NCI-H82 (cell line): ENCODE measurements around the gene TCTN1.
"Not testable (repeated sequence)": the region's sequence is repeated elsewhere in the genome, so short reads cannot be mapped to it uniquely, and the experiment has no call there.

ENCODE experiments used
- DNase-seq: peaks from one replicate; lab custom pipeline; 2025; lab: John Stamatoyannopoulos, UW

TCTN1 gene

DNA sequence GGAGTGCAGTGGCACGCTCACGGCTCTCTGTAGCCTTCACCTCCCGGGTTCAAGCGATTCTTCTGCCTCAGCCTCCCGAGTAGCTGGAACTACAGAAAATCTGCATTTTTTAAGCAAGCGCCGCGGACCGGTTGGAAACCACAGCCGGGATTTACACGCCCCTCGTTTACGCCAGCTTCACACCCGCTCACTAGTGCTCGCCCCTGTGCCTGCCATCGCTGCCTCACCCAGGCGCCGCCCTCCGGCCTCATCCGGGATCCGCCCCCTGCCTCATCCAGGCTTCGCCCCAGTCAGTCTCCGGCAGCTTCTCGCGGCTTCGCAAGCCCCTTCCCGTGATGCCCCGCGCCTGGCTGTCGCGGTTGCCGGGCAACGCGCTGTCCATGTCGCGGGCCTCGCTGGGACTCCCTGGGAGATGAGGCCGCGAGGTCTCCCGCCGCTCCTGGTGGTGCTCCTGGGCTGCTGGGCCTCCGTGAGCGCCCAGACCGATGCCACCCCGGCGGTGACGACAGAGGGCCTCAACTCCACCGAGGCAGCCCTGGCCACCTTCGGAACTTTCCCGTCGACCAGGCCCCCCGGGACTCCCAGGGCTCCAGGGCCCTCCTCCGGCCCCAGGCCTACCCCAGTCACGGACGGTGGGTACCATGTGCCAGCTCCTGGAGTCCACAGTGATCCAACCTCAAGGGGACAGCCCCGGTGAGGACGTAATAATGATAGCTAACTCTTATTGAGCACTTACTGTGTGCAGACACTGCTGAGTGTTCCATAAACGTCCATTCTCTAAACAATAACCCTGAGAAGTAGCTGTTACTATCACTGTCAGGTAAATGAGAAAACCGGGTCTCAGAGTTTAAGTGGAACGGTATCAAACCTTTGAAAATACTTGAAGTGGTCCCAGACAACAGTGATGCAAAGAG is at the start of gene TCTN1:
TCTN1 (plus strand) TSS at position 359 of the 914 bp plus-strand sequence; CDS start at position 413, 54 bp downstream.
- peak; percentile 96 for DNase-seq

- no peak for DNase-seq
Measured at GRCh38 chr12:110564471-110564991, 49.4 kb upstream of the TCTN1 start.

- no peak for DNase-seq
Measured at GRCh38 chr12:110565894-110566871, 47.7 kb upstream of the TCTN1 start.

GRCh38 chr12:110566993-110567392 is 46.9 kb upstream of the TCTN1 start:
- no peak for DNase-seq

- no peak for DNase-seq
Measured at GRCh38 chr12:110568752-110569151, 45.2 kb upstream of the TCTN1 start.

GRCh38 chr12:110569838-110570237 is 44.1 kb upstream of the TCTN1 start:
- DNase-seq = not testable (repeated sequence)

DNA sequence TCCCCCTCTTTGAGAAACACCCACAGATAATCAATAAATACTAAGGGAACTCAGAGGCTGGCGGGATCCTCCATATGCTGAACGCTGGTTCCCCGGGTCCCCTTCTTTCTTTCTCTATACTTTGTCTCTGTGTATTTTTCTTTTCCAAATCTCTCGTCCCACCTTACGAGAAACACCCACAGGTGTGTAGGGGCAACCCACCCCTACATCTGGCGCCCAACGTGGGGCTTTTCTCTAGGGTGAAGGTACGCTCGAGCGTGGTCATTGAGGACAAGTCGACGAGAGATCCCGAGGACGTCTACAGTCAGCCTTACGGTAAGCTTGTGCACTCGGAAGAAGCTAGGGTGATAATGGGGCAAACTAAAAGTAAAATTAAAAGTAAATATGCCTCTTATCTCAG is 43.1 kb upstream of the TCTN1 start:
- DNase-seq = not testable (repeated sequence)

GRCh38 chr12:110574044-110574443 is 39.9 kb upstream of the TCTN1 start:
- no peak for DNase-seq

DNA sequence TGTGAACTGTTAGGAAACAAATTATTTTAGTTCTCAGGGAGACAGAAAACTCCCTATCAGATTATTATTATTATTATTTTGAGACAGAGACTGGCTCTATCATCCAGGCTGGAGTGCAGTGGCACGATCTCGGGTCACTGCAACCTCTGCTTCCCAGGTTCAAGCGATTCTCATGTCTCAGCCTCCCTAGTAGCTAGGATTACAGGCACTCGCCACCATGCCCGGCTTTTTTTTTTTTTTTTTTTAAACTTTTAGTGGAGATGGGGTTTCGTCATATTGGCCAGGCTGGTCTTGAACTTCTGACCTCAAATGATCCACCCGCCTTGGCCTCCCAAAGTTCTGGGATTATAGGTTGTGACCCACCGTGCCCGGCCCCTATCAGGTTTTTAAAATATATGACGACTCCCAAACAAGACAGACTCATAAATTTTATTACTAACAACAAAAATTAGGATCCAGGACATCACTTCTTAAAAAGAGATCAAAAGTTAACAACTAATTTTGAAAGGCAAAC is 39.2 kb upstream of the TCTN1 start:
- not testable (repeated sequence) for DNase-seq

GRCh38 chr12:110575326-110575725 is 38.6 kb upstream of the TCTN1 start:
- no peak for DNase-seq

GRCh38 chr12:110576504-110576903 is 37.4 kb upstream of the TCTN1 start:
- no peak for DNase-seq

- no peak for DNase-seq
Measured at GRCh38 chr12:110577864-110578693, 35.9 kb upstream of the TCTN1 start.

DNA sequence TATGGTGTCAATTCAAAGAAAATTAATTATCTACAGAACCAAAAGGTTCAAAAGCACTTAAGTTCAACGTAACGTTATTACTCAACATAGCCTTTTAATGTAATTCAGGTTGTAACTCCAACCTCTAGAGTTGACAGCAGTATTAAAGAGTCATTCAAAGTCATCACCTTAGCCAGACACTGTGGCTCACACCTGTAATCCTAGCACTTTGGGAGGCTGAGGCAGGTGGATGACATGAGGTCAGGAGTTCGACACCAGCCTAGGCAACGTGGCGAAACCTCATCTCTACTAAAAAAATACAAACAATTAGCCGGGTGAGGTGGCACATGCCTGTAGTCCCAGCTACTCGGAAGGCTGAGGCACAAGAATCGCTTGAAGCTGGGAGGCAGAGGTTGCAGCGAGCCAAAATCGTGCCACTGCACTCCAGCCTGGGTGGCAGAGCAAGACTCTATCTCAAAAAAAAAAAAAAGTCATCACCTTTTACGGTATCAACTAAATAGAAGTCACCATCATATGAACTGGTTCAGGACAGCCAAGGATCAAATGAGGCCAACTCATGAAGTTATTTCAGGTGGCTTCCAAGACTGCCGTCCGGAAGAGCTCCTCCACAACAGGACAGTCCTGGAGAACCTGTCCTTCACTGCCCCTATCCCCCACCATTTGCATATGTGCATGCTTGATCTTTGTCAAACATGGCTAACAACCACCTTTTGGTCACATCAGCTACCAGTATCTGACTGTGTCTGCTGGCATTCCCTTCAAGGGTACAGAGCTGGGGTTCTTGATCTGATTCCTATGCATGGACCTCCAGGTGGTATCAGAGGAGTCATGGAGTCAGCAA is 35.0 kb upstream of the TCTN1 start:
- no peak for DNase-seq

DNA sequence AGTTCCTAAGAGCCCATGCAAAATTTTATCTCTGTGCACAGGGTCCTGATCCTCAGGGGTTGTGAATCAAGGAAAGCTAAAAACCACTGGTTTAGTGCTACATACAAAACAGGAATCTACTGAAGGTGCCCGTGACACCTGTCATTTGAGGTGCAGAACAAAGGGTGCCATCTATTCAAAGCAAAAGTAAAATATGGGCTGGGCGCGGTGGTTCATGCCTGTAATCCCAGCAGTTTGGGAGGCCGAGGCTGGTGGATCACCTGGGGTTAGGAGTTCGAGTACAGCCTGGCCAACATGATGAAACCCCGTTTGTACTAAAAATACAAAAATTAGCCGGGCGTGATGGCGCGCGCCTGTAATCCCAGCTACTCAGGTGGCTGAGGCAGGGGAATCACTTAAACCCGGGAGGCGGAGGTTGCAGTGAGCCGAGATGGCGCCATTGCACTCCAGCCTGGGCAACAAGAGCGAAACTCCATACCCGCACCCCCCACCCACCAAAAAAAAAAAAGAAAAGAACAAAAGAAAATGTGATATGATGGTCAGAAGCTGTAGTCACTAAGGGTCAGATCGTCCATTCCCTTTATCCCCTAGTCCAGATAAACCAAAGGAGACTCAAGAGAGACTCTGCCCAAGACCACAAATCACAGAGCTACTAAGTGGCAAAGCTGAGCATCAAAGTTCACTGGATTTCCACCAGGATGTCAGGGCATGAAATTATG is 34.2 kb upstream of the TCTN1 start:
- no peak for DNase-seq

- peak; percentile 45 for DNase-seq
Measured at GRCh38 chr12:110581931-110582275, 32.0 kb upstream of the TCTN1 start.

DNA sequence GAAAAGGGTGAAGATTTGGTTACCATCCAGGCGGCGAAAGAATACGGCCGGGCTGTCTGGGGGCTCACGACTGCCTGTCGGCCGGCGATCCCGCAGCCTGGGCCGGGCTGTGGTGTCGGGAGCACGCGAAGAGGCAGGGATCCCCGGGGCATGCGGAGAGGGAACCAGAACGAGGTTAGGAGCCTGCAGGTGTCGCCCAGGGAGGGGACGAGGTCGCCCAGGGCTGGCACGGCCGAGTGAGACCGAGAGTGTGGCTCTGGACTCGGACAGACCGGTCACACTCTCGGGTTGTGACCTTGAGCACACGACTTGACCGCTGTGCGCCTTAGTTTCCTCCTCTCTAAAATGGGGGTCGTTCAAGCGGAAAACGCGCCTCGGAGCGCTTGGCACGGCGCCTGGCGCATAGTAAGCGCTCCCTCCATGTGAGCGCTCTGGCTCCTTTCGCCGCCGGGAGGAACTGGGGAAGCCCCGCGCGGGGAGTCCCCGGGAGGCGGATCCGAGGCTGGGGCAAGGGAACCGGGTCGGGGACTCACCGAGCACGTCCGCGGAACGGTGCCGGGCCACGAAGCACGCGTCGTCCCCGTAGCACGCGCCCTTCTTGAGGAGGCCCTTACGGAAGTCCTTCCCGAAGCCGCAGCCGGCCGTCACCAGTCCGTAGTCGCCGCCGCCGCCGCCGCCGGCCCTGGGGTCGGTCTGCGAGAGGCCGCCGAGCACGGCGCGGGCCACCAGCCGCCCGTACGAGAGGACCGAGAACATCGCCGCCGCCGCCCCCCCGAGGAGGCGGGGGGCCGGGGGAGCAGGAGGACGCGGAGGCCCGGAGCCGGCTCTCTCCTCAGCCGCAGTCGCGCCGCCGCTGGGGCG is 31.4 kb upstream of the TCTN1 start:
- peak; percentile 63 for DNase-seq

- peak; percentile 99 for DNase-seq
Measured at GRCh38 chr12:110583137-110584059, 30.5 kb upstream of the TCTN1 start, which contains the start of gene PPTC7. Gene PPTC7, minus strand, starts transcription at chr12:110583318. Its CDS starts 287 bp downstream, at chr12:110583031.
